ENCODE measurements around the gene CPSF4L.
"Not testable (repeated sequence)": the region's sequence is repeated elsewhere in the genome, so short reads cannot be mapped to it uniquely, and the experiment has no call there.

The CPSF4L gene

GRCh38 chr17:73268582-73269328, 7.1 kb upstream of the CPSF4L start:
- no peak for DNase-seq (ENCODE audit: low read depth)

DNA sequence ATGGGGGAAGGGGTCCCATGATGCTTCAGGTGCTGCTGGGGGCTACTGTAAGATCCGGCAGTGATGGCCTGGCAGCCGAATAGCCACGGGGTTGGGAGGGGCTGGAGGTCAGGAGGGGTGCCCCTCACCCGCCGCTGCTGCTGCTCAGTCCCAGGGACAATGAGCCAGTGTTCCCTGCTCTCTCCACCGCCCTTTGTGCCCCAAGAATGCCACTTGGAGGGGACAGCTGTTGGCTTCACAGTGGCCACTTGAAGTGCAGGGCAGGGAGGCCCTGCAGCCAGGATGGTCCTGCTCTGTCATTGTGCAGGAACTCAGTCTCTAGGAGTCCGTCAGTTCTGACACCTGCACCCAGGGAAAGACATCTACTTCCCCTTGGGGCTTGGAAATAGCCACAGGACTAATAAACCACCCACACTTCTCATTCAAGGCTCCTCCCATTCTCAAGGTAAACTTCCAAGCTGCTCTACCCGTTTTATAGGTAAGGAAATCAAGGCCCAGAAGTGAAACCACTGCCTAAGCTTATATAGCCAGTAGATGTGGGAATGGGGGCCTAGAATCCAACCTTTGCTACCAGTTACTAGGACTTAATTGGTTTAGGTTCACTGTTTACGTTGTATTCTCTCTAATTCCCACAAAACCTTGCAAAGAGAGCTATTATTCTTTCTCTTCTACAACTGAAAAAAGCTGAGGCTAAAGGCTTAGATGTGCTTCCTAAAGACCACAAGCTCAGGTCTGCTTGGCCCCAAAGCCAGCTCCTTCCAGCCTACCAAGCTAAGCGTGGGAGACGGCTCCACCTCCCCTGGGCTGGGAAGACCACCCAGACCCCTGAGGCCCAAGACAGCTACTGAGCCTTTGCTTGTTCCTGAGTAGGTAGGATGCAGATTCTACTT, 6.2 kb upstream of the CPSF4L start:
- no peak for DNase-seq (ENCODE audit: low read depth)

GRCh38 chr17:73266796-73267195, 5.1 kb upstream of the CPSF4L start:
- DNase-seq (ENCODE audit: low read depth): no peak

GRCh38 chr17:73265646-73266640, 4.3 kb upstream of the CPSF4L start:
- DNase-seq (ENCODE audit: low read depth): no peak

DNA sequence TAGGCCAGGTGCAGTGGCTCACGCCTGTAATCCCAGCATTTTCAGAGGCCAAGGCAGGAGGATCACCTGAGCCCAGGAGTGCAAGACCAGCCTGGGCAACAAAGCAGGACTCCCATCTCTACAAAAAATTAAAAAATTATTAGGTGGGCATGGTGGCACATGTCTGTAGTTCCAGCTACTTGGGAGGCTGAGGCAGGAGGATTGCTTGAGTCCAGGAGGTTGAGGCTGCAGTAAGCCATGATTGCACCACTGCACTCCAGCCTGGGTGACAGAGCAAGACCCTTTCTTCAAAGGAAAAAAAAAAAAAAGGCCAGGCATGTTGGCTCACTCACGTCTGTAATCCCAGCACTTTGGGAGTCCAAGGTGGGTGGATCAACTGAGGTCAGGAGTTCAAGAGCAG, 2.8 kb upstream of the CPSF4L start:
- DNase-seq (ENCODE audit: low read depth): not testable (repeated sequence)

- DNase-seq (ENCODE audit: low read depth): no peak
Observed at GRCh38 chr17:73262676-73263642, 1.3 kb upstream of the CPSF4L start.

GRCh38 chr17:73261952-73262675, 434 bp upstream of the CPSF4L start:
- no peak for DNase-seq (ENCODE audit: low read depth)

DNA sequence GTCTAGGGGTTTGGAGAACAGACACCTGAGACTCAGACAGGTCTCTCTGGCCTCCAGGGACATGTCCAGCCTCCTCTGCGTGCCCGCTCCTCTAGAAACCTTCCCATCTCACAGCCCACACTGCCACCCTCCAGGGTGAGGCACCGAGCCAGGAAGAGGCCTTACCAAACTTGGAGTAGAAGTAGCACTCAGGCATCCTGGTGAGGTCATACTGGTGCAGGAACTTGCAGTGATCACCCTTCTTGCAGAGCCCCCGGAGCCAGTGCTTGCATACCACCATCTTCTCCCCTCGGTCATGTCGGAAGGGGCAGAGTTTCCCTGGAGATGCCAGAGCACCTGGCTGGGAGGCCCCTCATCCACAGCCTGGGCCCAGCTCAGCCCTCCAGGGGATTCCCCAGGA, 4.2 kb downstream of the CPSF4L start:
- DNase-seq (ENCODE audit: low read depth): no peak

- no peak for DNase-seq (ENCODE audit: low read depth)
Observed at GRCh38 chr17:73256220-73256619, 5.5 kb downstream of the CPSF4L start.

- peak; percentile 25 for DNase-seq (ENCODE audit: low read depth)
Observed at GRCh38 chr17:73255671-73256181, 6.0 kb downstream of the CPSF4L start.

DNA sequence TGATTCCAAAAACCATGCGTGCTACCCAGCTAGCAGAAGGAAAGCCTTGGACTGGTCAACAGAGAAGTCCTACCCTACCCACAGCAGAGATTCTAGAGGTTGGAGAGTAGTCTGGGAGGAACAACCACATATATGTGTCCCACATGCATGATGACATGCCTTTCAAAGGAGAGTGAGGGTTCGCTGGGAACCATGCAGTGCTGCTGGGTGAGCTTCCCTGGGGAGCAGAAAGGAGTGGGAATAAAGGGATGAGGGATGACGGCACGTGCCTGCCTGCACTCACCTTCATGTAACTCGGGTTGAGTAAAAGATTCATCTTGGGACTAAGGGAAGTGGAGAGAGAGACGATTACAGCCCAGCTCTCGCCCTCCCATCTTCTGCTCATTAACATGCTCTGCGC, 9.8 kb downstream of the CPSF4L start:
- no peak for DNase-seq (ENCODE audit: low read depth)

DNA sequence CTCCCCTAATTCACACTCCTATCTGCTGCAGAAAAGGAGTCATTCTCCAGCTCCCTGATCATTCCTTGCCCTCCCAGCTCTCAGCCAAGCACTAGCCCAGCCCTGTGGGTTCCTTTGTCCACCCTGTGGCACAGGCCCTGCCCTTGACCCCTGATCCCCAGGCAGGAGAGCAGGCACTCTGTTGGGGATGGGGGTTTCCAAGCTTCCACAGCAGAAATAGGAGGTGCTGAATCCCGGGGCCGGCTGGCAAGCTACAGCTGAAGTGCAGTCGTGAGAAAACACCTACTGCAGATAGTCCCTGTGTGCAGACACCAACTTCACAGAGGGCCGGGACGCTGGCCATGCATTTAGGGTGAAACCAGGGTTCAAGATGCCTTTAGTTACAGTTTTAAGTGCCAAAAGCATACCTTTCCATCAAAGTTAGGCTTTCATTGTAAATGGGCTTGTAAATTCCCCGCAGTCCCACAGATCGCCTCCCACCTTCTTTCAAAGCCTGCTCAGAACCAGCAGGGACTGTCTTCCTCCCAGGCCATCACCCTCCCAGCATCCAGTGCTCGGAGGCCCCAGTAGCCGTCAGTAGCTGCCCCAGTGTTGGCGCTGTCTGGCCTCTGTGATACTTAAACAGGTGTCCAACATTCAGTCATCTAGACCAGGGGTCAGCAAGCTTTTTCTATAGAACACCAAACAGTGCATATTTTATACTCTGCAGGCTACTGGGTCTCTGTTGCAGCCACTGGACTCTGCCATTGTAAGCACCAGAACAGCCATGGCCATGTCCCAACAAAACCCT, 10.6 kb downstream of the CPSF4L start:
- DNase-seq (ENCODE audit: low read depth): no peak

DNA sequence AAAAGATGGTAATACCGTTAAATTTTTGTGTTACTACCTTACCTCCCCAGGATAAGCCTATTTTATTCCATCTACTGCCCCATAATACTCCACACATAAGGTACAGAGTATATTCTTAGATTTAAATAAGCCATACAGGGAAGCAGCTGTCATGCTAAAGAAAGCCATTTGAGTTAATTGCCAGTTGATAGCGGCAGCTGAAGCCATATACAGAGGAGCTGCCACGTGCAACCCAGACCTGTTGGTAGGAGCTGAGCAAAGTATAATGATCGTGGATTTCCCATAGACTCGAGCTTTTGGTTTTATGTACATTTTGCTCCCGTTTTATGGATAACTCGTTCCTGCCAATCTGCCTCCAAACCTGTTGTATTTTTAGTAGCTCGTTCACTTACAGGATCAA, 12.0 kb downstream of the CPSF4L start:
- no peak for DNase-seq (ENCODE audit: low read depth)

- DNase-seq (ENCODE audit: low read depth): no peak
Observed at GRCh38 chr17:73248532-73248931, 13.1 kb downstream of the CPSF4L start.

GRCh38 chr17:73247726-73248125, 14.0 kb downstream of the CPSF4L start:
- DNase-seq (ENCODE audit: low read depth): no peak

GRCh38 chr17:73240561-73240960, 21.1 kb downstream of the CPSF4L start:
- no peak for DNase-seq (ENCODE audit: low read depth)

DNA sequence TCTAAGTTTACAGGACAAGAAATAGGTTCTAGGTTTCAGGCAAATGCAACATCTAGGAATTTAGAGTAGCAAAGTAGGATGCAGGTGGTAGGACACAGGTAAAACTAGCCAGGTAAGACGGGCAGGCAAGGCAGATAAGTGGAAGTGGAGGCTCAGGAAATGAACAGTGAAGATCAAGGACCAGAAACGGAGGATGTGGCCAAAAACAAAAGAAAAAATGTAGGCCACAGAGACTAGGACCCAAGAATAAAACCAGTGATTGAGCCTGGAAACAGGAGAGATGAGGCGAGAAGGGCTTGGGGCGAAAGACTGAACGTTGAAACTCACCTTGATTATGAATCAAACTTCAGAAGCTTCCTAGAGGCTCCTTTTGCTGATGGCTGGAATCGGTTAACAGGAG, 24.0 kb downstream of the CPSF4L start:
- DNase-seq (ENCODE audit: low read depth): no peak

DNA sequence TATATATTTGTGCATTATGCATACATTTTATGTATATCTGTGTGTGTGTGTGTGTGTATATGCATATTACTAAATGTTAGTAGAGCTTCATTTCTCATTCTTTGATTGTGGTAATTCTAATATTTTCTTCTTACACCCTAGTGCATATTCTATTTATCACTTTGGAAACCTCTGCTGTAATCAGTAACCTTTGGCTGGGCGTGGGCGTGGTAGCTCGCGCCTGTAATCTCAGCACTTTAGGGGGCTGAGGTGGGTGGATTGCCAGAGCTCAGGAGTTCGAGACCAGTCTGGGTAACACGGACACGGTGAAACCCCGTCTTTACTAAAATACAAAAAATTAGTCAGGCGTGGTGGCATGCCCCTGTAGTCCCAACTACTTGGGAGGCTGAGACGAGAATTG, 26.9 kb downstream of the CPSF4L start:
- DNase-seq (ENCODE audit: low read depth): no peak

Data from stimulated activated CD8-positive, alpha-beta memory T cell treated with anti-CD3 and anti-CD28 coated beads, Interleukin-12 subunit alpha, Interleukin-12 subunit beta, amount 100 ng/mL, for 1 hour (primary cell).